Measurements from ENCODE around the gene SGO2. TPM values are rescaled to one million over a fixed set of nuclear protein-coding genes. Genes with fewer than 3 reads are reported as not detected.
"Not testable (repeated sequence)": the region's sequence is repeated elsewhere in the genome, so short reads cannot be mapped to it uniquely, and the experiment has no call there.

The SGO2 gene
- total and polyA plus RNA-seq, 8 donors: 3.6 to 26.2 (median 14.2) TPM

DNA sequence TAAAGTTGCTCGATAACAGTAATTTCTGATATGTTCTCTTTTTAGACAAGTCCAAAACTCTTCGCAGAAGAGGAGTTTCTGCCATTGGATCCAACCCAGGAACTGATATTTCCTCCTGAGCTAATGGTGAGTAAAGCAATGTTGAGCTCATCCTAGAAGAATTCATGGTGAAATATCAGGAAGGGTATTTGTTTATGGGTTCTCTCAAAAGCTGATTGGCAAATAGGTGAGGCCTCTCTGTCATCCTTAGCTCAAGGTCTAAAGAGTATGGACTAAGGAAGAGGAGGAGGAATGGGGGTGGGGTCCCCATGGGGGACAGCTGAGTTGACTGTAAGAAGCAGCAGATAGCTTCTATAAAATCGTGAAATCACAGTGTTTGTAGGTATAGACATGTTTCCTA lies 78.0 kb downstream of the SGO2 start:
- Histone ChIP-seq H3K27me3 (no peaks in the 10 kb centered on the region), H3K36me3 (no peaks in the 10 kb centered on the region), H3K9me3 (no peaks in the 10 kb centered on the region), H3K4me3 (no peak overlapping the region), H3K4me1 (no peaks in the 10 kb centered on the region), H3K27ac (no peak overlapping the region)
- intact Hi-C loops (cut with DNase I): no loop called here
- no peak for TF ChIP-seq CTCF (IDR thresholded peaks at IDR 0.05)
- DNase-seq: no peak
- ATAC-seq: no peak

GRCh38 chr2:200604571-200605255 lies 78.7 kb downstream of the SGO2 start:
- no peak for DNase-seq
- intact Hi-C loops (cut with DNase I): no loop called here
- no peak for ATAC-seq
- Histone ChIP-seq H3K4me1 (no peaks in the 10 kb centered on the region), H3K27me3 (no peaks in the 10 kb centered on the region), H3K9me3 (no peaks in the 10 kb centered on the region), H3K27ac (no peak overlapping the region), H3K4me3 (no peak overlapping the region), H3K36me3 (no peaks in the 10 kb centered on the region)
- no peak for TF ChIP-seq CTCF (IDR thresholded peaks at IDR 0.05)

DNA sequence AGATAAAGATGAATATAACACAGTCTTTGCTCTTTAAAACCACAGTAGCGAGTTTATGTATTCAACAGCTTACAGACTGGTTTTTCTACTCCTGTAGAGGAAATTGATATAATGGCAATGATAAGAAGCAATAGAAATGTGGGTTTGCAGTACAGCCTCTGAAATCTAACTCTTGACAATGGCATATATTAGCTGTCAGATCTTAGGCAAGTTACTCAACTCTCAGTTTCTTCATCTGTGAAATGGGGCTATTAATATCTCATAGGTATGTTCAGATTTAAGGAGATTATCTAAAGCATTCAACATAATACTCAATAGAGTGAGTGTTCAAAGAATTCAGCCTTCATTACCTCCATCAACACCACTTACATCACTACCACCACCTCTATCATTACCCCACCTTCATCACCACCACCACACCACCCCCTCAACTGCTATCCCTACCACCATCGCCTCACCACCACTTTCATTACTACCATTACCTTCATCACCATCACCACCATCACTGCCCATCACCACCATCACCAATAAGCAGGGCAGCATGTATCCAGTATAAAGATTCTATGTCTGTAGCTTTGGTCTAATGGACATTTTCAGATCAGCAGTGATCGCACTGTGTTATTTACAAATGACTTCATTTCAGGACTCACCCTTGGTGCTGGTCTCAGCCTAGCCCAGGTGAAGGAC lies 82.5 kb downstream of the SGO2 start:
- no peaks in the 10 kb centered on the region for H3K27me3 ChIP-seq
- H3K27ac ChIP-seq: no peak overlapping the region
- H3K4me1 ChIP-seq: no peaks in the 10 kb centered on the region
- no peak overlapping the region for H3K4me3 ChIP-seq
- no peak for DNase-seq
- TF ChIP-seq CTCF (IDR thresholded peaks at IDR 0.05): no peak
- H3K36me3 ChIP-seq: no peaks in the 10 kb centered on the region
- intact Hi-C loops (cut with DNase I): no loop called here
- no peaks in the 10 kb centered on the region for H3K9me3 ChIP-seq
- ATAC-seq: no peak

GRCh38 chr2:200609028-200609614 lies 83.1 kb downstream of the SGO2 start:
- H3K4me3 ChIP-seq: no peak overlapping the region
- intact Hi-C loops (cut with DNase I): no loop called here
- no peak for DNase-seq
- no peaks in the 10 kb centered on the region for H3K4me1 ChIP-seq
- TF ChIP-seq CTCF (IDR thresholded peaks at IDR 0.05): no peak
- H3K9me3 ChIP-seq: no peaks in the 10 kb centered on the region
- no peaks in the 10 kb centered on the region for H3K27me3 ChIP-seq
- H3K36me3 ChIP-seq: no peaks in the 10 kb centered on the region
- no peak overlapping the region for H3K27ac ChIP-seq
- no peak for ATAC-seq

DNA sequence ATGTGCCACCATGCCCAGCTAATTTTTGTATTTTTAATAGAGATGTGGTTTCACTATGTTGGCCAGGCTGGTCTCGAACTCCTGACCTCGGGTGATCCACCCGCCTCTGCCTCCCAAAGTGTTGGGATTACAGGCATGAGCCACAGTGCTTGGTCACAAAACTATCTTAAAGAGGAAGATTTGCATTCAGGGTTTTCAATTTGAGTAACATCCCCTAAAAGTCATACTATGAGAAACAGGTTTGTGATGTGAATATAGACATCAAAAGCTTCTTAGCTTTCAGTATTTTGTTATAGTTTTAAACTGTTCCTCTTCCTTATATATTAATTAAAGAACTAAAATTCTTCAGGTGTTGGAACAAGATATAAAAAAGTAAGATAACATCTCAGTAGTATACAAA lies 84.2 kb downstream of the SGO2 start:
- H3K27ac ChIP-seq; H3K9me3 ChIP-seq; intact Hi-C loops (cut with DNase I); H3K4me3 ChIP-seq; H3K36me3 ChIP-seq; ATAC-seq; H3K4me1 ChIP-seq; H3K27me3 ChIP-seq; DNase-seq: not testable (repeated sequence)
